K562 (cell line): Measurements from ENCODE around the gene SRRM5. TPM values are rescaled to one million over a fixed set of nuclear protein-coding genes. Genes with fewer than 3 reads are reported as not detected.

ENCODE experiments used
- CCAR2 ChIP-seq: fragments of 200-400 bp; formaldehyde crosslinking; IDR thresholded peaks from 2 replicates; pipeline ENCODE4 v1.6.1; 2017; ENCODE audit warnings: mild to moderate bottlenecking, low read depth, low read length
- CTCFL ChIP-seq: IDR thresholded peaks from 2 replicates; pipeline ENCODE4 v1.6.1; 2011; ENCODE audit warnings: borderline replicate concordance, low read depth, mild to moderate bottlenecking, moderate library complexity, low read length; ENCODE audit not compliant: insufficient read depth, poor library complexity, severe bottlenecking
- CXXC5 ChIP-seq: fragments of 250-450 bp; sonication (Bioruptor Pico); IDR thresholded peaks from 2 replicates; pipeline ENCODE4 v1.8.0; 2022; ENCODE audit warnings: inconsistent platforms, mild to moderate bottlenecking, moderate library complexity
- DDX20 ChIP-seq: fragments of 450-650 bp; IDR thresholded peaks from 2 replicates; pipeline ENCODE4 v1.6.1; 2016; ENCODE audit warnings: missing genetic modification characterization, low read depth, mild to moderate bottlenecking, missing compliant biosample characterization, moderate library complexity
- ELF1 ChIP-seq: fragments of 200-800 bp; sonication (Bioruptor generic); IDR thresholded peaks from 2 replicates; pipeline ENCODE4 v1.6.1; 2016; ENCODE audit warnings: missing genetic modification characterization, missing compliant biosample characterization
- JUND ChIP-seq, 2 experiments: IDR thresholded peaks; 2 replicates in 1 of 2; 3 replicates in 1 of 2; pipeline ENCODE4 v1.6.1; 2011; ENCODE audit warnings: borderline replicate concordance in 2 of 2, low read depth in 2 of 2, low read length in 2 of 2, improper control_type of control experiment in 1 of 2, missing biosample characterization in 1 of 2, missing genetic modification characterization in 1 of 2, missing genetic modification reagents in 1 of 2
- SIN3A ChIP-seq, 2 experiments: fragments of 150-350 bp in 1 of 2; IDR thresholded peaks; 2 replicates each; pipeline ENCODE4 v1.6.1; 2011 to 2016; ENCODE audit warnings: borderline replicate concordance in 2 of 2, low read depth in 2 of 2, low read length in 2 of 2, mild to moderate bottlenecking in 2 of 2, moderate library complexity in 2 of 2; ENCODE audit not compliant: control insufficient read depth in 1 of 2
- SMC3 ChIP-seq: conservative IDR thresholded peaks from 2 replicates; pipeline ENCODE4 v1.6.1; 2011; ENCODE audit warnings: low read depth, low read length, improper control_type of control experiment; ENCODE audit not compliant: insufficient read depth
- SPI1 ChIP-seq: IDR thresholded peaks from 2 replicates; pipeline ENCODE4 v1.6.1; 2011; ENCODE audit warnings: low read depth, low read length, control low read depth, borderline replicate concordance
- ZNF253 ChIP-seq: fragments of 250-450 bp; sonication (Bioruptor Pico); conservative IDR thresholded peaks from 2 replicates; pipeline ENCODE4 v1.6.1; 2021; ENCODE audit warnings: mild to moderate bottlenecking
- ZZZ3 ChIP-seq: fragments of 450-650 bp; IDR thresholded peaks from 2 replicates; pipeline ENCODE4 v1.6.1; 2016; ENCODE audit warnings: antibody characterized with exemption, mild to moderate bottlenecking, moderate library complexity
- polyA plus RNA-seq, 8 experiments: library from polyadenylated mRNA; depleted of rRNA in 4 of 8; stranded (reverse) in 5 of 8; unstranded in 3 of 8; fragments of >200 nt; fragmentation: Nextera tagmentation in 2 of 8; fragmentation: Illumina TruSeq in 1 of 8; extraction: Ambion mirVana in 2 of 8; extraction: Trizol in 1 of 8; gene quantifications; 2 replicates each; pipeline versions ENCODE4 v1.2.1 to v1.2.3, GENCODE V29; 2011 to 2014; ENCODE audit warnings: inconsistent platforms in 1 of 8, missing spikeins in 1 of 8
- total RNA-seq, 7 experiments: library from RNA; depleted of rRNA in 6 of 7; stranded (reverse); fragments of >200 nt in 6 of 7; fragmentation: Illumina TruSeq in 2 of 7; extraction: Trizol in 2 of 7; gene quantifications; 2 replicates each; pipeline versions ENCODE4 v1.2.1 to v1.2.3, GENCODE V29; 2011 to 2021; ENCODE audit warnings: low replicate concordance in 1 of 7
- TF ChIP-seq, protein P1 (sequence below), 3 experiments: IDR thresholded peaks in 2 of 3; conservative IDR thresholded peaks in 1 of 3; 2 replicates each; pipeline ENCODE4 v1.5.1; 2011 to 2012; ENCODE audit warnings: low read length in 3 of 3, mild to moderate bottlenecking in 3 of 3, control low read depth in 2 of 3, improper control_type of control experiment in 1 of 3, inconsistent platforms in 1 of 3, low read depth in 1 of 3, mixed read lengths in 1 of 3, moderate library complexity in 1 of 3; ENCODE audit not compliant: insufficient read depth in 2 of 3
- TF ChIP-seq, protein P2 (sequence below): fragments of 250-450 bp; sonication (Bioruptor Pico); IDR thresholded peaks from 2 replicates; pipeline ENCODE4 v1.5.0; 2021; ENCODE audit warnings: mild to moderate bottlenecking, moderate library complexity
- TF ChIP-seq, protein P3 (sequence below): fragments of 450-650 bp; formaldehyde crosslinking; IDR thresholded peaks from 2 replicates; pipeline ENCODE4 v1.4.0; 2020; ENCODE audit warnings: mild to moderate bottlenecking, moderate library complexity

Gene SRRM5
- total and polyA plus RNA-seq, 9 of the 15 experiments (the other 6 are each of a cell fraction or from before 2014, with no cell fraction given) = 0.09 to 0.45 (median 0.18) TPM; not detected in 2

GRCh38 chr19:43651758-43652545 is 40.1 kb downstream of the SRRM5 start (continued):
- TF ChIP-seq, protein P1, sequence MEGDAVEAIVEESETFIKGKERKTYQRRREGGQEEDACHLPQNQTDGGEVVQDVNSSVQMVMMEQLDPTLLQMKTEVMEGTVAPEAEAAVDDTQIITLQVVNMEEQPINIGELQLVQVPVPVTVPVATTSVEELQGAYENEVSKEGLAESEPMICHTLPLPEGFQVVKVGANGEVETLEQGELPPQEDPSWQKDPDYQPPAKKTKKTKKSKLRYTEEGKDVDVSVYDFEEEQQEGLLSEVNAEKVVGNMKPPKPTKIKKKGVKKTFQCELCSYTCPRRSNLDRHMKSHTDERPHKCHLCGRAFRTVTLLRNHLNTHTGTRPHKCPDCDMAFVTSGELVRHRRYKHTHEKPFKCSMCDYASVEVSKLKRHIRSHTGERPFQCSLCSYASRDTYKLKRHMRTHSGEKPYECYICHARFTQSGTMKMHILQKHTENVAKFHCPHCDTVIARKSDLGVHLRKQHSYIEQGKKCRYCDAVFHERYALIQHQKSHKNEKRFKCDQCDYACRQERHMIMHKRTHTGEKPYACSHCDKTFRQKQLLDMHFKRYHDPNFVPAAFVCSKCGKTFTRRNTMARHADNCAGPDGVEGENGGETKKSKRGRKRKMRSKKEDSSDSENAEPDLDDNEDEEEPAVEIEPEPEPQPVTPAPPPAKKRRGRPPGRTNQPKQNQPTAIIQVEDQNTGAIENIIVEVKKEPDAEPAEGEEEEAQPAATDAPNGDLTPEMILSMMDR (IDR thresholded peaks at IDR 0.05 in 2 of 3, conservative IDR thresholded peaks at IDR 0.05 in 1 of 3; ENCODE audit: insufficient read depth in 2 of 3, low read depth in 1 of 3, low read length in 3 of 3) = peak; percentile 89 to 95 (median 91)
- TF ChIP-seq SPI1 (peak; percentile 71; the same call in 1 of the 2 replicates), ELF1 (peak; percentile 81), SMC3 (peak; percentile 78), SIN3A (IDR thresholded peaks at IDR 0.05; ENCODE audit: borderline replicate concordance in 2 of 2, control insufficient read depth in 1 of 2, low read depth in 2 of 2, low read length in 2 of 2) (no peak), CCAR2 (no peak), ZNF253 (CRISPR knock-in tag) (no peak), CTCFL (peak; percentile 46), DDX20 (tag) (no peak), CXXC5 (CRISPR knock-in tag) (0 out of 2 replicates have a peak, but pooled peaks have one; percentile 7), ZZZ3 (no peak), JUND (IDR thresholded peaks at IDR 0.05; ENCODE audit: borderline replicate concordance, low read depth, low read length) (0 out of 2 replicates have a peak, but pooled peaks have one; percentile 48), JUND (tag; IDR thresholded peaks at IDR 0.05; ENCODE audit: borderline replicate concordance, low read depth, low read length) (peak; percentile 38; the same call in 1 of the 3 replicates)
- TF ChIP-seq, protein P2, sequence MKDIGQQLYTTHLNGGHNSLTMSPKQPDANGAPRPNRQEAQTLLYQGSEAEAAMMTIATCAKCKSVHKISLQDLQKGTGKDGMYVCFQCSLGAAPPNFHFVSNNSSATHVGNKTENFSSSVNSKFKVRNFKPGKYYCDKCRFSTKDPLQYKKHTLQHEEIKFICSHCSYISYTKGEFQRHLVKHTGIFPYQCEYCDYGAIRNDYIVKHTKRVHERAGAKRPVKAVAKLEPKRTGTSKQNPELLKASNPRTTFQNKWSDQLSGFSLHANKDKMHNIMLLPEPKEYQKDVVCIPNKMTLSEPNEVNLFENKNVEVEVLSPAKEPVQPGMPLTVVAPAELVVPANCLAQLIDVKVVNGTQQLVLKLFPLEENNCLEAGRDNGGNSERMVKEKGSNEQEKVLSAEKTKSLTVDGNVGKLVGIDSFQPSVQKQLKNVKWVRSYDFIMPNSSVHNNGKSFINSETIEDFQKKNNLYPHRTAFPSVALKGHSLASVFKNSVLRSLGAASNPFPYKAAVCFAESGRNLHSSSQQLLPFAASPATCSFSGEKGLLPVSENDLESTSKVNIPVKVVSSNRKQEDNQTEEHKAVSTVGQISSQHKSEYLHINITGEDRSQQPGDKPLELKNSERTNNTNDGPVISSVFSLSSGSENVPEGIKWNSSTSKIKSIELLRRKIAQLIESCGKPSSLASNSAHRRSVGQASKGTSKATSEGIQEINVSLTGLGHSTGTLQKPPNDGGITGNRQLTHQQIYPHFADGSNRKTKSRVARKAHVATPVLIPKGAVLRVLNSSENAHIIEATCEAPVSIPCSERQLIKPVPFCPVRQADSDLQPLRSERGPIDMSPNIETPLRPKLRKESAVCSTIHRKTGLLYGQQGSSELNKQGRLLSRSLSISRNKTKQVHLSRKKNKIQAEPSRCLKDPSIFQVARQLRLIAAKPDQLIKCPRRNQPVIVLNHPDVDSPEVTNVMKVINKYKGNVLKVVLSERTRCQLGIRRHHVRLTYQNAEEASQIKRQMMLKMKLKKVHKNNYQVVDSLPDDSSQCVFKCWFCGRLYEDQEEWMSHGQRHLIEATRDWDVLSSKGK = no peak
- TF ChIP-seq, protein P3, sequence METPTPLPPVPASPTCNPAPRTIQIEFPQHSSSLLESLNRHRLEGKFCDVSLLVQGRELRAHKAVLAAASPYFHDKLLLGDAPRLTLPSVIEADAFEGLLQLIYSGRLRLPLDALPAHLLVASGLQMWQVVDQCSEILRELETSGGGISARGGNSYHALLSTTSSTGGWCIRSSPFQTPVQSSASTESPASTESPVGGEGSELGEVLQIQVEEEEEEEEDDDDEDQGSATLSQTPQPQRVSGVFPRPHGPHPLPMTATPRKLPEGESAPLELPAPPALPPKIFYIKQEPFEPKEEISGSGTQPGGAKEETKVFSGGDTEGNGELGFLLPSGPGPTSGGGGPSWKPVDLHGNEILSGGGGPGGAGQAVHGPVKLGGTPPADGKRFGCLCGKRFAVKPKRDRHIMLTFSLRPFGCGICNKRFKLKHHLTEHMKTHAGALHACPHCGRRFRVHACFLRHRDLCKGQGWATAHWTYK (CRISPR knock-in tag) = no peak
